HG03095 (cell line): Measurements from ENCODE around the gene HSP90AB1.

Experiments
- ATAC-seq: cut with Tn5 transposase; IDR thresholded peaks from one replicate; pipeline ENCODE4 v1.9.1; 2021; ENCODE audit warnings: moderate library complexity; ENCODE audit not compliant: unreplicated experiment

HSP90AB1 gene

DNA sequence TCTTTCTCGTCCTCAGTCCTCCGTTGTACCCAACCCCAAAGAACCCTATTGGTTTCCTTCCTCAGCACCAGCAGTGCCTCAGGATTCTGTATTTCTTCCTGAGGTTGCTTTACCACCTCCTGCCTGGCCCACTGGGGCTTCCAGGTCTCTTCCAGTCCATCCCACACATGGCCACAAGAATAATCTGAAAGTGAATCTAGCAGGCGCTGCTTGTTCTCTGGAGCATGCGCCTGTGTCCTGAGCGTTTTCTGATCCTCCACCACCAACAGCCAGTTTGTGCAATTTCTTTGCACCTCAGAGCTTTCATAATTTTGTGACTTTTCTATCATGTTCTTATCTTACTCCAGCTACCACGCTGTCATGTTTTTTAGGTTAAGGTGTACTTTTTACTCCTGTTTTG, 11.6 kb upstream of the HSP90AB1 start:
- no peak for ATAC-seq

DNA sequence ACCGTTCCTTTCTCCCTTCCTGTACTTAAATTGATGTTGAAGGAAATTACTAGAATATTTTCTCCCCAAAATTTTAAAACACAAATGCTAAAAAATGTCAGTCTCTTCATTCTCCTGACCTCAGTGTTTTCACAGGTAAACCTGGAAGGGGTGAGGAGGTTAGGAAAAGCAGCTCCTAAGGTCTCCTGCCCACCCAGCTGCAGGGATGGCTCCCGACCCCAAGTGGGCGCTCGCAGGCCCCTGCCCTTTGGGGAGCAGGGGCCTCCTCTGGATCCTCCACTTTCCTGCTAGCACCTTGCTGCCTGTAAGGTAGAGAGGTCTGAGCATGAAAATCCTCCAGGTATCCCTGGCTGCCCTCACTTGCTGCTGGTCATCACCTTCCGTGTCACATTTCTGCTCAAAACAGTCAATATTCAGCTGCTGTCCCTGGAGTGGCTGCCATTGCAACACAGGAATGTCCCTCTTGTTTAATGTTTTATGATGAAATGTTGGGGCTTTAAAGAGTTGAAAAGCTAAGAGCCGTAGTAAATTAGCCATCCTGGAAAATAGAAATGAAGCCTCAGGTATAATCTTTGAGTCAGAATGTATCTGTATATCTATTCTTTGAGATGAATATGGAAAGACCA, 10.9 kb upstream of the HSP90AB1 start:
- no peak for ATAC-seq

DNA sequence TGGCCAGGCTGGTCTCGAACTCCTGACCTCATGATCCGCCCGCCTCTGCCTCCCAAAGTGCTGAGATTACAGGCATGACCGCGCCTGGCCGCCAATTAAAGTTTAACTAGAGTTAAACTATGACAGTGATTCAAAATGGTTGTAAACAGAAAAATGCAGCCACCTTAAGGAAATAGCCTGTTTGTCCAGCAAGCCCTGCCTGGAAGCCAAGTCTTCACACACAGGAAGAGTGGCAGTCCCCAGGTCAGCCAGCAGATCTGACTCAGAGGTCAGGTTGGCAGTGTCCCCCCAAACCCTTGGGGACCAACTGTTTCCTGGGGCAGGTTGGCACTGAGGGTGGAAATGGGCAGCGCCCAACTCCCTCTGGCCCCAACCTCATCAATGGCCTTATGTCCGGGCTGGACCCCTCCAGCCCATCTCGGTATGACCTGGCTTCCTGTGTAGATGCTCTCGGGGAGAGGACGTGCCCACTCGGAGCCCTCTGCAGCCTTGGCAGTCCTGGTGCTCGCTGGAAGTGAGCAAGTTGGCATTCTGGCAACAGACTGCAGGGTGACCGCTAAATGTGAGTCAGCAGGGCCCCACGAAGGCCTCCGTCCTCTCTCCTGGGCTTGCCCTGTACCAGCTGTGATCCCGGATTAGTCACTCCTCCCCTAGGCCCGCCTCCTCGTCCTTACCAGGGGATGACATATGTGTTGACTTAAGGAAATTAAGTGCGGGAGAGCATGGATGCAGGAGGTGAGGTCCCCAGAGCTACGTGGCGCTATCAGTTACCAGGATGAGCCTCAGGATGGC, 9.7 kb upstream of the HSP90AB1 start:
- peak; percentile 66 for ATAC-seq

DNA sequence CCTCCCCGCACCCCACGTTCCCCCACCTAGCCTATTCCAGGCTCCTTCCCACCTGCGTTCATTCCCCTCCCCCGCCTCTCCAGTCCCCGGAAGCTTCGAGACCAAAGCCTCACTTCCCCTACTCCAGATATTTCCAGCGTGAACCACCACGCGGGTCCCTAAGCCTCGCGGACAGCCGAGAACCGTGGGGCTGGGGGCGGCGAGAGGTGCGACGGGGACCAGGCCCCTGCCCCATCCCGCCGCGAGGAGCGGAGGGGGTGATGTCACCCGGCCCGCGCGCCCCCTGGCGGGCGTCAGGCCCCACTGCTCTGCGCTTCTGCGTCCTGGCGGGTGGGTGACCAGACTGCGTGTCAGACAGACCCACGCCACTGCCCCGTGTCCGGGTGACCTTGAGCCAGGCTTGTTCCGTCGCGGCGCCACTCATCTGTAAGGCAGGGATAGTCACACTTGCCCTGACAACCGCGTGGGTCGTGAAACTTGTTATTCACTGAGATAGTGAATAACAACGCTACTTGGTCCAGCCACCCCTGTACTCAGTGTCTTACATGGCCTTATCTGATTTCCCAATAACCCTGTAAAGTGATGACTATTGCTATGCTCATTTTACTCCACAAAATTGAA, 9.0 kb upstream of the HSP90AB1 start:
- peak; percentile 66 for ATAC-seq

DNA sequence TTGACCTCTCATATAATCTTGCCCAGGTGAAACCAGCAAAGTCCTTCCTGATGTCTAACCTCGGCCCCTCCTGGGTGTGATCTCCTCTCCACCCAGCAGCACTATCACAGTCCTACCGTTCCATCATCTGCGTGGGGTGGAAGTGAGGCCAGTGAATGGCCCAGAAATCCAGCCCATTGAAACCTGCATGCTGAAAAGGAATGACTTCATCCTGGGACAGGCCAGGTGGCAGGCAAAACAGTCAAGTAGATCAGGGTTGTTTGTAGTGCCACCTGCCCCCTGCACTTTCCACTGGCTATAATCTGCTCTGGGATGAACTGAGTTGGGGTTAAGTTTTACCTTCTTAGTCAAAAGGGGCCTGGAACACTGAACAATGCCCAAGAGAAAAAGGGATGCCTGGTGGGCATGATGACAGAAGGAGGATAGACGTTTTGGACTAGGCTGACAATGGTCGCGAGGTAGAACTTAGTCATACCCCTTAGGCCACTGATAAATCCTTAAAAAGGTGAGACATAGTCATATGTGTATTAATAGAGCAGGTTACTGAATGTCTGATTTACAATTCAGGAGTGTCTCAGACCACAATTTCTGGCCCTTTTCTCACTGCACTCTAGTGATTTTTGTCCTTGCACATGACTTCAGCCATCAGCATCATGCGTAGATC, 8.1 kb upstream of the HSP90AB1 start:
- no peak for ATAC-seq

DNA sequence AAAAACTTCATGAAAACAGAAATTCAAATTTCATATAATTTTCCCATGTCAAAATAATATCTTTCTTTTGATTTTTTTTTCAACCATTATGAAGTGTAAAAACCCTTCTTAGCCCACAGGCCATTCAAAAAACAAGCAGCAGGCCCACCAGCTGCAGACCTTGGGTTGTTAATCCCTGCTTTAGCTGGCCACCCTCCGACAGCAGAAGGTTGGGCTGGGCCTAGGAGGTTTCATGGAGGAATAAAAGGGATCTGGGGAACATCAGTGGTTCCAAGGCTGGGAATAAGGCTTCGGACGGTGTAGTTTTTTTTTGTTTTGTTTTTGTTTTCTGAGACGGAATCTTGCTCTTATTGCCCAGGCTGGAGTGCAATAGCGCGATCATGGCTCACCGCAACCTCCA, 3.6 kb upstream of the HSP90AB1 start:
- no peak for ATAC-seq

DNA sequence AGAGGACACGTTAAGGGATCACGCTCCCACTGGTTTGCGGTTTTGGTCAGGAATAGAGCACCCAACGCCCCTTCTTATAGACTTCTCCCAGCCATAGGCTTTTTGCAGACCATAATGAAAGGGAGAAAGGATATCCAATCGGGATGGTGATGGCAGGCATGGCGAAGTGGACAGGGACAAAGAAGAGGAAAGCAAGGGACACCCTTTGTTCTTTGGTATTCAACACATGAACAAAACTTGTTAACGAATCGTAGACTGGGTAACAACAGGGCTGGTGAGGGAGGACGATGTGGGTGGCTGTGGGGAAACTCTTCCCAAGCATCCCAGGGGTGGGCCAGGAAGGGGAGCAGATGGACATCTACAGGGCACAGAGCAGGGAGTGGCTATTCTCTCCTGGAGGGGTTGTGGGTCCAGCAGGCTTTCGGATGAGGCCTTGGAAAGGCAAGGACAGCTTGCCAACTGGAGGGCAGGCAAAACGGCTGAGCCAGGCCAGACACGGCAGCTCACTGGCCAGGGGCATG, 1.4 kb upstream of the HSP90AB1 start:
- no peak for ATAC-seq

DNA sequence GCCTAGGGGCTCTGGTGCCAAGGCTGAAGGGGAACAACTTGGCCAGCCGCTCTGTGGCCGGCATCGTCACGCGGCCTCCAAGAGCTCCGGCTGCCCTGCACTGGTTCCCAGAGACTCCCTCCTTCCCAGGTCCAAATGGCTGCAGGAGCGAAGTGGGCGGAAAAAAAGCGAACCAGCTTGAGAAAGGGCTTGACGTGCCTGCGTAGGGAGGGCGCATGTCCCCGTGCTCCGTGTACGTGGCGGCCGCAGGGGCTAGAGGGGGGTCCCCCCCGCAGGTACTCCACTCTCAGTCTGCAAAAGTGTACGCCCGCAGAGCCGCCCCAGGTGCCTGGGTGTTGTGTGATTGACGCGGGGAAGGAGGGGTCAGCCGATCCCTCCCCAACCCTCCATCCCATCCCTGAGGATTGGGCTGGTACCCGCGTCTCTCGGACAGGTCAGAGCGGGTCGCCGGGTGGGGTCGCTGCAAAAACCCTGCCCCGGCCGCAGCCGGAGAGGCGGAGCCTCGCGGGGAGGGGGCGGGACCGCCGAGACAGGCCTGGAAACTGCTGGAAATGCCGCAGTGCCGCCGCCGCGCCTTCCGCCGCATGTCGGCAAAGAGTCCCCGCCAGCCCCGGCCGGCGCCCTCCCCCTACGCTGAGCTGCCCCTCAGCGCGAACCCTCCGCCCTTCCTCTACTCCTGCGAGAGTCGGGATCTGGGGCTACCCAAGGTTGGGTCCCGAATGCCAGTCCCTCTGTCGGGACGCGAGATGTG, 814 bp upstream of the HSP90AB1 start:
- peak; percentile 42 for ATAC-seq

DNA sequence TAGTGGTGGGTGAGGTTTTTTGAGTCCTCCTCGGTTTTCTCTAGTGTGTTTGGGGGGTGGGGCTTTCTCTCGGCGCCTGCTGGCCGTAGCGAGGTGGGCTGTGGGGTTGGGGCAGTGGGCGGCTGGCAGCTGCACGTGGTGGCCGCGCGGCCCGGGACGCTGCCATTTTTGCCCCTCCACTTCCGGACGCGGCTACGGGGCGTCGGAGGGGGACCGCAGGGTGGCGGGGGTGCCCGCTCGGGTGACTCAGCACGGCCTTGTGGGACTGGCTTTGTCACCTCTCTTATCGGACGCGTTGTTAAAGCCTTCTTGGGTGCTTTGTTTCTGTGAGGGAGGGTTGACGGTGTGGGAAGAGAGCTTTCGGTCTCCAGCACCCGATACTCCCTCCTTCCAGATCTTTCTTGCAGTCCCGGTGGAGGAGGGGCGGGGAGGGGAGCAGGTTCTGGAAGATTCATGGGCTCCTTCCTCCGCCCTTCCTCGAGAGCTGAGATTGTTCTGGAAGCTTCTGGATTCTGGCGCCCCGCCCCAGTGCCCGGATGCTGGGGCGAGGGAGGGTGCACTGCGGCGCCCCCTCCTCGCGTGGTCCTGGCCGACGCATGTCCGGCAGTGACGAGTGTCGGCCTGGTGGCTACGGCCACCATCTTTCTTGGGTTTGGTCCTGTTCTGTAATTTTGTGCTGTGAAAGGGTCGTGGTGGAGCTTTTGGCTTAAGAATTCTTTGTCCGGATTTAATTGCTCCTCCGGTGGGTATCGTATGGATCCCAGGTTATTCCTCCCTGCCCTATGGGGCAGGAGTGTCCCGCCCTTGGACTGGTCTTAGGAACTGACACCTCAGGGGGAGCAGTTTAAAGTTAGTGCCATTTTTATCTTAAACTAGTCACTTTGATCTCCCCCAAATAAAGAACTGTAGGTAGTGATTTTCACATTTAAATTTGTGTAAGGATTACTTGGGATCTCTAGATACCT, 719 bp downstream of the HSP90AB1 start:
- ATAC-seq, result peak; percentile 29

DNA sequence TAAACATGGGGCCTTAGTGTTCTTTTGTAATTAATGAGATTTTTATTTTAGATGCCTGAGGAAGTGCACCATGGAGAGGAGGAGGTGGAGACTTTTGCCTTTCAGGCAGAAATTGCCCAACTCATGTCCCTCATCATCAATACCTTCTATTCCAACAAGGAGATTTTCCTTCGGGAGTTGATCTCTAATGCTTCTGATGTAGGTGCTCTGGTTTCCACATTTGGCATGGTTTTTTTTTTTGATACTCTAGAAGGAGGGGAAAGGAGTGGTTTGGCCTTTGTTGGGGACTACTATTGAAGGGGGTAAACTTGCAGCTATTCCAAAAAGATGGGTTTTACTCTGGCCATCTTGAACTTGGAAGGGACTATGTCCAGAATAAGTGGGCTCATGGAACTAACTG, 1.7 kb downstream of the HSP90AB1 start:
- no peak for ATAC-seq

DNA sequence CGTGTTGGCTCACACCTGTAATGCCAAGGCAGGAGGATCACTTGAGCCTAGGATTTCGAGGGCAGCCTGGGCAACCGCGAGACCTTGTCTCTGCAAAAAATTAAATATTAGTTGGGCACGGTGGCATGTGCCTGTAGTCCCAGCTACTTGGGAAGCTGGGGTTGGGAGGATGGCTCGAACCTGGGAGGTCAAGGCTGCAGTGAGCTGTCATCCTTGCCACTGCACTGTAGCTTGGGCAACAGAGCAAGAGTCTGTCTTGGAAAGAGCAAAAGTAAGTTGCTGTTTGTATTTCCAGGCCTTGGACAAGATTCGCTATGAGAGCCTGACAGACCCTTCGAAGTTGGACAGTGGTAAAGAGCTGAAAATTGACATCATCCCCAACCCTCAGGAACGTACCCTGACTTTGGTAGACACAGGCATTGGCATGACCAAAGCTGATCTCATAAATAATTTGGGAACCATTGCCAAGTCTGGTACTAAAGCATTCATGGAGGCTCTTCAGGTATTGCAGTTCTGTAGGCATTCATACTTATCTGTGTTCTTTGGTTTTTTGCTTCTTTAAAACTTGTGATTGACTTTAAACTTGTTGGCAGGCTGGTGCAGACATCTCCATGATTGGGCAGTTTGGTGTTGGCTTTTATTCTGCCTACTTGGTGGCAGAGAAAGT, 2.3 kb downstream of the HSP90AB1 start:
- ATAC-seq, result no peak

DNA sequence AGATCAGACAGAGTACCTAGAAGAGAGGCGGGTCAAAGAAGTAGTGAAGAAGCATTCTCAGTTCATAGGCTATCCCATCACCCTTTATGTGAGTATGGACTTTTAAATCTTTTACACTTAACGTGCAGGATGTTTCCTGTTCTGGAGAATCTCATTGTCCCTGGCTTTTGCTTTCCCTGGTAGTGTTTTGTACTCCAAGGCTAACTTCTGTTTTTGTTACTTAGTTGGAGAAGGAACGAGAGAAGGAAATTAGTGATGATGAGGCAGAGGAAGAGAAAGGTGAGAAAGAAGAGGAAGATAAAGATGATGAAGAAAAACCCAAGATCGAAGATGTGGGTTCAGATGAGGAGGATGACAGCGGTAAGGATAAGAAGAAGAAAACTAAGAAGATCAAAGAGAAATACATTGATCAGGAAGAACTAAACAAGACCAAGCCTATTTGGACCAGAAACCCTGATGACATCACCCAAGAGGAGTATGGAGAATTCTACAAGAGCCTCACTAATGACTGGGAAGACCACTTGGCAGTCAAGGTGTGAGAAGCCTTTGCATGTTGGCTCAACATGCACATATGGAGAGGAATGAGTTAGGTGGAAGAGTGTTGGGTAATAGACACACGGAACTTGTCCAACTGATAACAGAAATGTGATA, 3.3 kb downstream of the HSP90AB1 start:
- ATAC-seq, result no peak

DNA sequence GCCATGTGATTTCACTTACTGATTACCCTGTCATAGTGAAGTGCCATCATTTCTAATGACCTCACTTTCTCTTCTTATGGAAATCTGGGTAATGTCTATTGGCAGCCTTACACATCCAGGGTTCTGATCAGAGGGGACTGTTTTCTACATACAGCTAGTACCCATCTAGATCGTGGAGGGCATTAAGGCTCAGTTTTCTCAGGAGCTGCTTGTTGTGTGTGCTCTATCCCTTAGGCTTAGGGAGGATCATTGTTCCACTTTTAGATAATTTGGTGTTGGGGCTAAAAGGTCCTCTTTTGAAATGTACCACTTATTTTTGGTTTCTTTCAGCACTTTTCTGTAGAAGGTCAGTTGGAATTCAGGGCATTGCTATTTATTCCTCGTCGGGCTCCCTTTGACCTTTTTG, 3.8 kb downstream of the HSP90AB1 start:
- no peak for ATAC-seq

DNA sequence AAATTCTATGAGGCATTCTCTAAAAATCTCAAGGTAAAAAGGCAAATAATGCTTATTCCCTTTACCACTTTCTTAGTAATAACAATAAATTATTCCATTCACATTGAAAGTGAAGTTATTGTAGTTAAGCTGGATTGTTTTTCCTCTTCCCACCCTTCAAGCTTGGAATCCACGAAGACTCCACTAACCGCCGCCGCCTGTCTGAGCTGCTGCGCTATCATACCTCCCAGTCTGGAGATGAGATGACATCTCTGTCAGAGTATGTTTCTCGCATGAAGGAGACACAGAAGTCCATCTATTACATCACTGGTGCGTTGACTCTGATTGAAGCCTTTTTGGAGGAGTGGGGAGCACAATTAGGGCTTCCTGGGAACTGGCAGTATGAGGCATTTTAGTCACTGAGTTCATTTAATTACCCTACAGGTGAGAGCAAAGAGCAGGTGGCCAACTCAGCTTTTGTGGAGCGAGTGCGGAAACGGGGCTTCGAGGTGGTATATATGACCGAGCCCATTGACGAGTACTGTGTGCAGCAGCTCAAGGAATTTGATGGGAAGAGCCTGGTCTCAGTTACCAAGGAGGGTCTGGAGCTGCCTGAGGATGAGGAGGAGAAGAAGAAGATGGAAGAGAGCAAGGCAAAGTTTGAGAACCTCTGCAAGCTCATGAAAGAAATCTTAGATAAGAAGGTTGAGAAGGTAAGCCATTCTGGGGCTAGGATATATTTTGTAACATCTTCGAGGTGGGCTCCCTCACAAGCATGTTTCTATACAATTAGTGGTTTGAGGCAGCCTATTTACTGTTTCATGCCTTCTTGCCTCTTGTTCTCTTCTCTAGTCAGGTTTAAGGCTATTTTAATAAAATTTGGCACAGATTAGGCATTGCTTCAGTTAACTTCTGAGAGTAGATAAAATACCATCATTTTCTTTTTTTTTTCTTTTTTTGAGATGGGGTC, 4.9 kb downstream of the HSP90AB1 start:
- ATAC-seq, result no peak

DNA sequence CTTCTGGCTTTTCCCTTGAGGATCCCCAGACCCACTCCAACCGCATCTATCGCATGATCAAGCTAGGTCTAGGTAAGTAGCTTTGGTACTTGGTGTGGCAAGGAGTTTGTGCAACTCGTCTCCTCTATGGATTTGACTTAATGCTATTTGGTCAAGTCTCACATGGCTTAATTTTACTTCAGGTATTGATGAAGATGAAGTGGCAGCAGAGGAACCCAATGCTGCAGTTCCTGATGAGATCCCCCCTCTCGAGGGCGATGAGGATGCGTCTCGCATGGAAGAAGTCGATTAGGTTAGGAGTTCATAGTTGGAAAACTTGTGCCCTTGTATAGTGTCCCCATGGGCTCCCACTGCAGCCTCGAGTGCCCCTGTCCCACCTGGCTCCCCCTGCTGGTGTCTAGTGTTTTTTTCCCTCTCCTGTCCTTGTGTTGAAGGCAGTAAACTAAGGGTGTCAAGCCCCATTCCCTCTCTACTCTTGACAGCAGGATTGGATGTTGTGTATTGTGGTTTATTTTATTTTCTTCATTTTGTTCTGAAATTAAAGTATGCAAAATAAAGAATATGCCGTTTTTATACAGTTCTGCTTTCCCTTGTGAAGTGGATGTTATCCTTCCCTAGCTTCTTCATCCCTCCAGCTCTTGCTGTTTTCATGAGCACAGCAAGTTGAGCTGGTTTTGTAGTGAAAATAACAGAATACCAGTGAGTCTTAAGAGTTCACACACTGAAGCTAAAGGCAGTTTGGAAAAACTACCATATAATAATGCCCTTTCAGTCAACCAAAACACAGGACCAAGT, 6.6 kb downstream of the HSP90AB1 start:
- ATAC-seq, result no peak

DNA sequence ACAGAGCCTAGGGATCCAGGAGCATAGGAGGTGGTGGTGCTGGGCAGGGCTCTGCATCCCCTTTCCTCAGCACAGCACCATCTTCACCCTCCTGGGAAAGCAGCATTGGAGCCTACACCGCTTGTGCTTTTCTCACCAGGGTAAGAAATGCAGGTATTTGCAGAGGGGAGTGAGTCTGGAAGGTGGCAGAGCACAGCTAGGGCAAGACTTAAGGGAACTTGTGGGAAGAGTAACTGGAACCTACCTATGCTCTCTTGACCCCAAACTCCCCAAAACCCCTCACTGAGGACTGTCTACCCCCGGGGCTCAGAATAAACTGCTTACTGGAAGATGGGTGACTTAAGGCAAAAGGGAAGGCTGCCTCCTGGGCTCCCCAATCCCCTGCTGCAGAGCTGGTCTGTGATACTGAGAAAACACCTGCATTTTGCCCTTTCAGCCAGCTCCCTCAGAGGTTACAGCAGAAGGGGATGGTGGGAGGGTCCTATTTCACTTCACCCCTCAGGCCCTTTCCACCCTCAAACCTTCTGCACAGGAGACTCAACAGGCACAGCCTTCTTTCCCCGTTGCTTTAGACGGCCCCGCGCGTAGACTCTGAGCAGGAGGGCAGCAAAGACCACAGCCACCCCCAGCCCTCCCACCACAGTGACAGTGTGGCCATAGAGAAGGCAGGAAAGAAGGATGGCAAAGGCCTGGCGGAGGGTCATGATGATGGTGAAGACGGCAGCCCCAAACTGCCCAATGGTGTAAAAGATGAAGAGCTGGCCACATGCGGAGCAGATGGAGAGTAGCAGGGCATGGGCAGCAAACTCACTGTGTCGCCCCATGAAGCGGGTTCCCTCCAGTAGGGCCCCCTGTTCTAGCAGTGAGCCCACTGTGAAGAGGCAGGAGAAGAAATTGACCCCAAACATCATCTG, 7.5 kb downstream of the HSP90AB1 start:
- ATAC-seq, result no peak
